Renal cortex interstitium (tissue), 11 donors: ENCODE results near the gene GOLPH3. TPM values are rescaled to one million over a fixed set of nuclear protein-coding genes. Genes with fewer than 3 reads are reported as not detected.
"Not testable (repeated sequence)": the region's sequence is repeated elsewhere in the genome, so short reads cannot be mapped to it uniquely, and the experiment has no call there.

ENCODE experiments used
- DNase-seq, 11 donors: peaks; one replicate each; pipeline ENCODE4 v3.0.0-alpha.2; 2013; ENCODE audit warnings: low read depth in 9 of 11, low spot score in 4 of 11; ENCODE audit errors: extremely low read depth in 1 of 11
- polyA plus RNA-seq, 3 donors: library from polyadenylated mRNA; unstranded; fragments of 120-200 nt; gene quantifications; one replicate each; pipeline ENCODE4 v1.2.1, GENCODE V29; 2013; ENCODE audit not compliant: insufficient read length in 3 of 3

GOLPH3 gene
- polyA plus RNA-seq, 3 donors, result 83.6 to 98.8 (median 87.3) TPM

DNA sequence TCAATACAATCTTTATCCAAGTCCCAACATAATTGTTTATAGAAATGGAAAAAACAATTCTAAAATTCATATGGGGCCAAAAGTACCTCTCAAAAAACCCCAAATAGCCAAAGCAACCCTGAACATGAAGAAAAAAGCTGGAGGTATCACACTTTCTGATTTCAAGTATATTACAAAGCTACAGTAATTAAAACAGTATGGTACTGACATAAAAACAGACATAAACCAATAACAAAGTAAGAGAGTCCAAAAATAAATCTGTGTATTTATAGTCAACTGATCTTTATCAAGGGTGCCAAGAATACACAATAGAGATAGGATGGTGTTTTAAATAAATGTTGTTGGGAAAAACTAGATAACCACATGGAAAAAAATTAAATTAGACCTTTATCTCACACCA is 13.6 kb upstream of the GOLPH3 start:
- no peak for DNase-seq

DNA sequence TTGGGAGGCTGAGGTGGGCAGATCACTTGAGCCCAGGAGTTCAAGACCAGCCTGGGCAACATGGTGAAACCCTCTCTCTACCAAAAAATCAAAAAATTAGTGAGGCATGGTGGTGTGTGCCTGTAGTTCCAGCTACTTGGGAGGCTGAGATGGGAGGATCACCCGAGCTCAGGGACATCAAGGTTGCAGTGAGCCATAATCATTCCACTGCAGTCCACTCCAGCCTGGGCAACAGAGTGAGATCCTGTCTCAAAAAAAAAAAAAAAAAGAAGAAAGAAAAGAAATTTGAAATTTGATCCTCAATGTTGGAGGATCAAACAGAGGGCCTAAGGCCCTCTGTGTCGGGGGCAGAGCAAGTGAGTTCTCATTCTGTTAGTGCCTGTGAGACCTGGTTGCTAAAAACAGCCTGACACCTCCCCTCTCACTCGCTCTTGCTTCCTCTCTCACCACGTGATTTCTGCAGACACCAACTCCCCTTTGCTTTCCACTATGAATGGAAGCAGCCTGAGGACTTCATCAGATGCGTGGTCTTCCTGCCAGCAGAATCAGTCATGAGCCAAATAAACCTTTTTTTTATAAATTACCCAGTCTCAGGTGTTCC is 8.4 kb upstream of the GOLPH3 start:
- DNase-seq, result no peak

DNA sequence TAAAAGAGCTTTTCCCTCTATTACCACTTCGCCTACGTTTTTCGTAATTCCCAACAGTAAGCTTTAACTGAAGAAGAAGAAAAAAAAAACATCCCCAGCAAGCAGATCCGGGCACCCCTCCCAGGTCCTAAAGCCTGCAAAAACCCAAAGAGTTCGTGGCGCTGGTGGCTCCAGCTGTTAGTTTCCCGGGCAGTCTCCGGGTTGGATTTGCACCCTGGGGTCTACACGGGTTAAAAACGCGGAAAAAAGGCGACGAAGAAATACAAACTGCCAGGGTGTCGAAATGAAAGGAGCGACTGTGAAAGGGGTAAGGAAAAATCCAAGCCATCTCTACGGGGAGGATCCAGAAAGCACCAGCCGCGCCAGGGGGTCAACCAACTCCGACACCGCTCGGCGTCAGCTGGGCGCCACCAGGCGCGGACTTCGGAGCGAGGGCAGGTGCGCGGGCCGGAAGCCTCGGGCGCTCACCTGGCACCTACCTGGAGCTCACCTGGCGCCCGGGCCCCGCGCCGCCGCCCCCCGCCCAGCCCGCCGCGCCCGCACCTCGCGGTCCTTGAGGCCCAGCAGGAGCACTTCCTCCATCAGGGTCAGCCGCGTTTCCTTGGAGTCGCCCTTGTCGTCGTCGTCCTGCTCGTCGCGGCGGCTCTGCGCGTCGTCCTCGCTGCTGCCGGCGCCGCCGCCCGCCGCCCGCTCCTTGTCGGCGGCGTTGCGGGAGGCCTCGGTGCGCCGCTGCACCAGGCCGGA is 680 bp downstream of the GOLPH3 start:
- peak in 10 of 11 donors; percentile 49 to 70 (median 58) for DNase-seq

DNA sequence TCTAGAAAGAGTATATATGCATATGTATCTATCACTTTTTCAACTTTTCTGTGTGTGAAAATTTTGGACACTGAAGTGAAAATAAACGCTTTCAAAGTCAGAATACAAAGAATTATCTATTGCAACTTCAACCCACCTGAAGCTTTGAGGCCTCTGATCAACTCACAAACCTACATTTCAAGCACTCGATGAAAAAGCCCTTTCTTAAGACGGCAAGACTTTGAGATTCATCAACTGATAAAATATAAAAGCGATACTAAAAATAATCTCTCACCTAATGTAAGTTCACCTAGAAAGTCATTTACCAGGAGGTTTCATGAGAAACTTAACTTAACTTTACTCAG is 1.2 kb downstream of the GOLPH3 start:
- DNase-seq, result no peak

DNA sequence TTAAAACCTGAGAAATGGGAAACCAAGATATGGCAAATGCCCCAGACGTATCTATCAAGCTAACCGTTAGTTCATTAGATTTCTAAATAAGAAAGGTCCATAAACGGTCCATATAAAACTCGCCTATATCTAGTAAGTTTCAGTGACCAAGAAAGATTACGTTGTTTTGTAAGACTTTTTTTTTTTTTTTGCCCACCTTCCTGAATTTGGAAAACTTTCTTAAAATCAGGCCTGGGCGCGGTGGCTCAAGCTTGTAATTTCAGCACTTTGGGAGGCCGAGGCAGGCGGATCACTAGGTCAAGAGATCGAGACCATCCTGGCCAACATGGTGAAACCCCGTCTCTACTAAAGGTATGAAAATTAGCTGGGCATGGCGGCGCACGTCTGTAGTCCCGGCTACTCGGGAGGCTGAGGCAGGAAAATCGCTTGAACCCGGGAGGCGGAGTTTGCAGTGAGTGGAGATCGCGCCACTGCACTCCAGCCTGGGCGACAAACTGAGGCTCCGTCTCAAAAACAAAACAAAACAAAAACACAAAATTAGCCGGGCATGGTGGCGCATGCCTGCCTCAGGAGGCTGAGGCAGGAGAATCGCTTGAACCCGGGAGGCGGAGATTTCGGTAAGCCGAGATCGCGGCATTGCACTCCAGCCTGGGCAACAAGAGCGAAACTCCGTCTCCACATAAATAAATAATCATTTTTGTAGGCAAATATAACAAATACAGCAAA is 1.8 kb downstream of the GOLPH3 start:
- not testable (repeated sequence) for DNase-seq

DNA sequence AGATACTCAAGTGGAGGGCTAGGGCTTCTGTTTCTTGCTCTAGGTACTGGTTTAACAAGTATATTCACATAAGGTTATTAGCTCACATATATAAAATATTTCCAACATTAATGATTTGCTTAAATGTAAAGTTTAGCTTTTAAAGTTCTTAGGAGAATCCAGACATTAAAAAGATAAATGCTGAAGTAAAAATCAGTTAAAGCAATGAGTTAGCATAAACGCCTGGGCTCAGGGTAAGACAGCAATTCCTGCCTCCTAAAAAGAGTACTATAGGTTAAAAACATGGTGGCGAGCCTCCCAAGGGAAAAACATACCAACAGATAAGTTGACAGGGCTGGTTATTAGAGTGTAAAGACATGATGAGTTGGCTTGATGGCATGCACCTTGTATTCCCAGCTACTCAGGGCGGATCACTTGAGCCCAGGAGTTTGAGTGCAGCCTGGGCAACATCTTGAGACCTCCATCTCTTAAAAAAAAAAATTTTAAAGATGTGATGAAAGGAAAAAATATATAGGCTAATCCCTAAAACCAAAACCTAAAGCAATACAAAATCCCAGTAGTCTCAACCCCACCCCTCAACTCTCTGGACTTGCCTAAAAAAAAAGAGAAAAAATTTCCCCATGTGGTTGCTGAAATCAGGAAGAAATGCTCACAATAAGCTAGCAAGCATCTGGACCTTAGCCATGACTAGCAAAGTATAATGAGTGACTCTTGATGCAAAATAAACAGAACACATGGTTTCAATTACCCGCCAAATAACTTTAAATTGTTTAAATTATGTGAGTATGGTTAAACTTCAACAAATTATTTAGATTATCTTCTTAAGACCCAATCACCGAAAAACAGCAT is 3.6 kb downstream of the GOLPH3 start:
- DNase-seq, result no peak

DNA sequence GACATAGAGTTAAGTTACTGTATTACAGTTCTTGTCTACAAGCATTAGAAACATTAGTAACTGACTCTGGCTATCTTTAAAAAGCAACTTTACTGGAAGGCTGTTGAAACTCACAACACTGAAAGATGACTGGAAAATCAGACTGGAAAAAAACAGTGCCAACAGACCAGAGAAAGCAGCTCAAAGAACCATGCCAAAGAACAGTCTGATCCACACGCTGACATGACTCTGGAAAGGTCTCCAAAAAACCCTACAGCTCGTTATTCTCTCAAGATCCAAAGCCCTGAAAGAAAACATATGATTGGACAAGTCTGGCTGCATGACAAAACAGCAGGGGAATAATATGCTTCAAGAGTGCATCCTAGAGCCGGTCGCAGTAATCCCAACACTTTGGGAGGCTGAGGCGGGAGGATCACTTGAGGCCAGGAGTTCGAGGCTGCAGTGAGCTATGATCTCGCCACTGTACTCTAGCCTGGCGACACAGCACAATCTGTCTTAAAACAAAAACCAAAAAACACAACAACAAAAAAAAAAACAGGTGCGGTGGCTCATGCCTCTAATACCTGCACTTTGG is 5.6 kb downstream of the GOLPH3 start:
- DNase-seq, result no peak

DNA sequence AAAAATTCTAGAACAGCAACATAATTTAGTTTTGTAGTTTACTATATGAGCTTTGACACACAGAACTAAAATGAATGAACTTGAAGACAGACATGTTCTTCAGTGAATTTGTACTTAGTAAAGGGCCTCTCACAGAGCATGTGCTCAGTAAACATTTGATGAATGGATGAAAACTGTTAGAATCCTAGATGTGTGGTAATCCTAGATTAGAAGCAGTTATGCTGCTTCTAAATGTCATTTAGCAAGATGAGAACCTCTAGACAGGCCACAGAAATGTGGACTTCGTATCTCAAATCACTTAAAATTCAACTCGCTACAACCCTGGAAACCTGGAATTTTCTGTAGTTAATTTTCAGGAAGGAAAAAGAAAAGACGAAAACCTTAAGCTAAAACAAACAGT is 8.5 kb downstream of the GOLPH3 start:
- DNase-seq, result no peak

DNA sequence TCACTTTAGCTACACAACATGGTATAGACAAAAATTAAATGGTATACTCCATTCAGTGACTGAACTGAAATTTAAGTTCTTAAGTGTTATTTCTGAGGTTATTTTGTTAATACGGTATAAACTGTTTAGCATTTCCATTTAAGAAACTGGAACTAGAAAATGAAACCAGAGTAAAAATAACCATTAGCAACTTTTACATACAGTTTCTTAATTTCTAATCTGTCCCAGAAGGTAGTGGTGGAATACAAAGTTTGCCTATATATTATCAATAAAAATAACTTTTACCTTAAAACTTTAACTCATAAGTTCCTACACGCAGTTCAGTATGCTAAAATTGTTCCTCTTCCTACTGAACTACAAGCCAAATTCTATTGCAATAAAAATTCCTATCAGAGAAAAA is 10.3 kb downstream of the GOLPH3 start:
- DNase-seq, result no peak

DNA sequence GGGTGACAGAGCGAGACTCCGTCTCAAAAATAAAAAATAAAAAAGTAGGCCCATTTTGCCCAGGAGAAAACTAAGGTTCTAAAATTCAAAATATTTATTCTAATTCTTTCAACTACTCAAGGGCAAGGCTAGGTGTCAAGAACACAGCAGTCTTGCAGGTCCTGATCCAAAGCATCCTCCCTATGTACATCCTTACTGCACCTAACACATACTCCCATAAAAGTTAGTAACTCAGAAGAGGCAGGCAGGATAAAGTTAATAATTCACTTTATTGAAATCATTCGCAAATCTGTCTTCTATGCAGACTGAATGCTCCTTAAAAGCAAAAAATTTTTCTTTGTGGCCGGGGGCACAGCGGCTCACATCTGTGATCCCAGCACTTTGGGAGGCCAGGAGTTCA is 11.1 kb downstream of the GOLPH3 start:
- DNase-seq, result no peak

DNA sequence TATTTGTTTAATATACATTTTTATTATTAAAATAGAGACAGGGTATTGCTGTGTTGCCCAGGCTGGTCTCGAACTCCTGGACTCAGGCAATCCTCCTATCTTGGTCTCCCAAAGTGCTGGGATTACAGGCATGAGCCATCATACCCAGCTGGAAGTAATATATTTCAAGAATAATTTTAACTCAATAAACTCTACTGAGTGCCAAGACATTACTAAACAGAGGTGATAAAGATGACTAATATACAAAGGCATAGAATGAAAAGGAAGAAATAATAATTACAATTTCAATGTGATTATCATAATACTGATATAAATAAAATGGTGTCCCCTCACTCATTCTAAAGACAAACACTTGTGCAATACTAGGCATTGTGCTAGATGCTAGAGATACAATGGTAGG is 13.9 kb downstream of the GOLPH3 start:
- no peak for DNase-seq

DNA sequence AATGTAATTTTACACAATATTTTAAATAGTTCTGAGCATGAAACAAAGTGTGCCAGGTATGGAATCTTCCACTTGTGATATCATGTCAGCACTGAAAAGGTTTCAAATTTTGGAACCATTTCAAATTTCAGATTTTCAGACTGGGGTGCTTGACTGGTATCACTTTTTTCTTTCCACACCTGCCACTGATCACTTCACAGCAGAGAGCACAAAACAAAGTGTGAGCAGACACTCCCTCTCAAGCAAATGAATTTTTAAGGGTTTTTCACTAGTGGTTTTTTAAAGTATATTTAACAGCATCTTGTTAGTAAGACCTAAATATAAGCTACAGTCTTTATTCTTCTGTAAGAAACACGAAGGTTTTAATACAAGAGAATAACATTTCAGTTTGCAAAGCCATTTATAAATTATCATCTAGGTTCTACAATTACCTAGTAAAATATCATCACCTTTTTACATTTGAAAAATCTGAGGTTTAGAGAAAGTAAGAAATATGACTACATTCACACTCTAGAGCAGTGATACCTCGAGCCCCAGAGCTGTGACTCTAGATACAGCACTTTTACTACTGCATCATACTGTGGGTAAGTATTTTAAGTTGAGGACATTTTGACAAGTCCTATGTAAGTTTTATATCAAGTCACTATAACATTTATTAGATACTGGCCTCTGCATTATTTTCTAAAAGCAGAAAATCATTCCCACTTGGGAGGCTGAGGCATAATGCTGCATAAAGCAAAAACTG is 14.6 kb downstream of the GOLPH3 start:
- no peak for DNase-seq

DNA sequence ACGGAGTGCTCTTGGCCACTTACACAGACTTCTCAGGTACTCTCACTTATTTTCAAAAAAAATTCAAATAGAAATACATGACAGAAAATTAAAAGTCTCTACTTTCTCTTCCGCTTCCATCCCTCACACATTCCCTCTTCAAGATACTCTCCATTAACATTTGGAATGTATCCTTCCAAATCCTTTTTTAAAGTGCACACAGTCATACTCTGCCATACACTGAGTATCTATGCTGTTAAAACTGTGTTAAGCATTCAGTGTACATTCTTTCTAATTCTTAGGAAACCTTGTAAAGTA is 15.5 kb downstream of the GOLPH3 start:
- DNase-seq, result no peak

DNA sequence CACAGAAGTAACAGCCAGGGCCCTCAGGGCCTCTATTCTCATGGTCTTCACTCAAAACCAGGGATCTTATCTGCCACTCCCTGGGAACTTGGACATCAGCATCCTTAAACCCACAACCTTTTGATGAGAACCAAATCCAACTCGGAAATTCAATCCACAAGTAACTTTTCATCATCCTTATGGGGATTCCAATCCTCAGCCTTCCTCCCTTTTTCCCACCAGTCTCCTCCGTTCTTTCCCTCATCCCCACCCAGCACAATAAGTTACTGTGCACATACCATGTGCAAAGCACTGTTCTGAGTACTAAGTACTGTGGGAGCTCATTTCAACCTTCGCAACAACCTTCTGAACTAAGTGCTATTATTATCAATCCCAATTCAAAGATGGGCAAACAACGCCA is 17.0 kb downstream of the GOLPH3 start:
- no peak for DNase-seq

DNA sequence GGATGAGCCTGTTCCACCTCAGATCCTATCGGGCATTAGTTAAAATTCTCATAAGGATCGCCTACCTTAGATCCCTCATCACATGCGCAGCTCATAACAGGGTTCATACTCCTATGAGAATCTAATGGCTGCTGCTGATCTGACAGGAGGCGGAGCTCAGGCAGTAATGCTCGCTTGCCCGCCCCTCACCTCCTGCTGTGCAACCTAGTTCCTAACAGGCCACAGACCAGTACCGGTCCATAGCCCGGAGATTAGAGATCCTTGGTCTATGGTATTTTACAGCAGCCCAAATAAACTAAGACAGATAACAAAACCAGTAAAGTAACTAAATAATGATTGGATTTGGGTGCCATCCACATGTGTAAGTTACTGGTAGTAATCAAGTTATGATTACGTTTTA is 17.5 kb downstream of the GOLPH3 start:
- no peak for DNase-seq

DNA sequence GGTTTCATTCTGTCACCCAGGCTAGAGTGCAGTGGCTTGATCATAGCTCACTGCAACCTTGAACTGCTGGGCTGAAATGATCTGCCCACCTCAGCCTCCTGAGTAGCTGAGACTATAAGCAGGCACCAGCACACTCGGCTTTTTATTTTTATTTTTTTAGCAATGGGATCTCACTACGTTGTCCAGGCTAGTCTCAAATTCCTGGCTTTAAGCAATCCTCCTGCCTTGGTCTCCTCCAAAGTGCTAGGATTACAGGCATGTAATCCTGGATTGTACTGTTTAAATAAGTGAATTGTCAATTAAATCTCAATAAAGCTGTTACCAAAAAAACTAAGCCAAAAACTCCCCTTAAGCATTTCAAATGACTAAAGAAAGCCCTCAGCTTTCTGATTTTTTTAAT is 18.9 kb downstream of the GOLPH3 start:
- DNase-seq, result no peak

DNA sequence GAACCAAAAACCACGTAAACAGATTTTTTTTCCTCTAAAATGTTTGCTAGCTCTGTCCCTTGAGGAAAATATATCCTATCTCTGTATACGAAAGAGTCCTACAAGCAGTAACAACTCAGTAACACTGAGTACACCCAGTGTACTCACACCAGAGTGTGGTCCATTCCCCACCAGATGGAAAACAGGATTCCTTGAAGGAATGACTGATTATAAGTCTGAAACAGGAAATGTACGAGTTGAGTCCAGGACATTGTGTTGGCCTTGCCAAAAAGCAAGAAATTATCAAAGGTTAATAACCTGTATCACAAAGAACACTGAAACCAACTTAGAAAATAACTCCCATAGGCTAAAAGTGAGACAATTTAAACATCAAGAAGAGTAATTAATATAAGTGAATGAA is 20.4 kb downstream of the GOLPH3 start:
- DNase-seq, result no peak

DNA sequence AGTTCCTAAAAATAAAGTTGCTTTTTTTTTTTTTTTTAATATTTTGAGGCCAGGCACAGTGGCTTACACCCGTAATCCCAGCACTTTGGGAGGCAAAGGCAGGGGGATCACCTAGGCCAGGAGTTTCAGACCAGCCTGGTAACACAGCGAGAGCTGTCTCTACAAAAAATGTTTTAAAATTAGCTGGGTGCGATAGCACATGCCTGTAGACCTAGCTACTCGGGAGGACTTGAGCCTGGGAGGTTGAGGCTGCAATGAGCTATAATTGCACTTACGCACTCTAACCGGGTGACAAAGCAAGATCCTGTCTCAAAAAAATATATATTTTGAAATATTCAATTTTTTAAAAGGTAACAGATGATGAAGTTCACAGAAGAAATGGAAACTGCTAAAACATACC is 22.9 kb downstream of the GOLPH3 start:
- no peak for DNase-seq

DNA sequence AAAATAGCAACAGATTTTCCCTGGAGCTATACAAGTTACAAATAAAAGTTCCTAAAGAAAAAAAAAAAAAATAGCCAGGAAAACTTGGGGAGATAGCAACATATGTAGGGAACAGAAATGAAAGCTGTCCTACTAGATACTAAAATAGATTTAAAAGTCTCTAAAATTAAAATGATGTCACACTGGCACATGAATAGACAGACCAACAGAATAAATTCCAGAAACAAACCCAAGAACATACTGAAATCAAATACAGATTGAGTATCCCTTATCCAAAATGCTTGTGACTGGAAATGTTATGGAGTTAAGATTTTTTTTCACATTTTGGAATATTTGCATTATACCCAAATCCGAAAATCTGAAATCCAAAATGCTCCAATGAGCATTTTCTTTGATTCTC is 23.8 kb downstream of the GOLPH3 start:
- DNase-seq, result no peak
